NCI-H2196 (cell line): Measurements from ENCODE around the gene JAGN1.
A peak's percentile ranks its signal among the peaks of the same experiment; 100 is the strongest.
"Not testable (repeated sequence)": the region's sequence is repeated elsewhere in the genome, so short reads cannot be mapped to it uniquely, and the experiment has no call there.

ENCODE experiments used
- DNase-seq: peaks from one replicate; lab custom pipeline; 2025; ENCODE audit not compliant: unreplicated experiment; lab: John Stamatoyannopoulos, UW

Gene JAGN1

DNA sequence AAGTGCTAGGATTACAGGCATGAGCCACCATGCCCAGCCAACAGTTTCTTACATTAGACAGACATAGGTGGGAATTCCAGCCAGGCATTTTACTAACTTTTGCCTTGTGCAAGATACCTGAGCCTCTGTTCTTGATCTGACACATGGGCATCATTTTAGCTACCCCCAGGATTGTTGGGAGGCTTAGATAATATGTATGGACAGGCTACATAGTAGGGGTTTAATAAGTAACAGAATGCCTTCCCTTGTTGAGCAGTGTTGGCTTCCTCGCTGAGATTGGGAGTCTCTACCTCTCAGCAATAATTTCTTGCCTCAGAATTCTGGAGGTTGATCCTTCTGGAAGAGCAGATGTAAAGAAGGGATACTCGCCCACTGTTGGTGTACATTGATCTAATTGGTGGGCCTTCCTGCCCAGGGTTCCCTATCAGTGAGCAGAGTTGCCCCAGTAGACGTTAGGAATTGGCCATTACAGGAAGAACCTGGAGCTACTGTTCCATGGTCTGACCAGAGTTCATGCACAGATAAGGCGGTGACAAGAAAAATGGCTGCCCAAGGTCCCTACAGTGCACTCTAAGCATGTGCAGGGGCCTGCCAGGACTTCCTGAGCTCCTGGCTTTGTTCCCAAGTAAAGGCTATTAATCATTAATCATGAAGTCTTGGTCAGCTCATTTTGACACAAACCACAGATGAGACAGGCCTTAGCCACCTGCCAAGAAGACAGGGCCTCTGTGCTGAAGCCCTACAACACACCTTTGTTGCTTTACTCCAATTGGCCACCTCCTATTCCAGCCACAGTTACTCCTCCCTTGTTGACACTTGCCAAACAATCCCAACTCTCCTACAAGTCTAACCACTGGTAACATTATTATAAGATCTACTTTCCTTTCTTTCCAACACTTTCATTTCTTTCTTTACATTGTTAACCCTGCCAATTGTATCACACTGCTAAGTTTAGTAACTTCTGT, 7.3 kb downstream of the JAGN1 start:
- peak; percentile 50 for DNase-seq

DNA sequence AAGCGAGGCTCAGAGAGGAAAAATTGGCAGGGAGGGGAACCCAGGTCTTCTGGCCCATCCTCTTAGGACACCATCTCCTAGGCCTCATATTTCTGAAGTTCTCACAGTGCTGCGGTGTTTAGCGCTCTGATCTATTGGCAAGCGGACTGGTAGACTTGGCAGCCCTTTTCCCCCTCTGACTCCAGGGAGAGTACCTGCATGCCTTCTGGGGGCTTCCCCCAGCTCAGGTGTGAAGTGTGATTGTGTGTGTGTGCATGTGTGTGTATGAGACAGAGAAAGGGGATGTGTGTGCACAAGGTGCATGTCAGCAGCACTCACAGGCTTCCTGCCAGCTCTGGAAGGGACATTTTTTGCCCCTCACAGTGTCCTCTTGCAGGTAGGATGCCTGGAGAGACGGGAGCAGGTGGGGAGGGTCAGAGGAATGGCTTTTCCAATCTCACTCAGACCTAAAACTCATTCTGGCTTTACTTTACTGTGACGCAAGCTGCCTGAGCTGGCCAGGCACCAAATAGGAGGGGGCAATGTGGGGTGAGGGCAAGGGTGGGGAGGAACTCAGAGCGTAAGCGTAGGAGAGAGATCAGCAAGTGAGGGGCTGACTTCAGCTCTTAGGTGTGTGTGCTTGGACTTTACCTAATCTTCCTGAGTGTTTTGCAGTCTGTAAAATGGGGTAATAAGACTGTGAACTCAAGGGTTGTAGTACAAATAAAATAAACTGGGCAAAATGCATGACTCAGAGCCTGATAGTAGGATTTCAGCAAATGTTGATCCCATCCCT, 8.2 kb downstream of the JAGN1 start:
- no peak for DNase-seq

DNA sequence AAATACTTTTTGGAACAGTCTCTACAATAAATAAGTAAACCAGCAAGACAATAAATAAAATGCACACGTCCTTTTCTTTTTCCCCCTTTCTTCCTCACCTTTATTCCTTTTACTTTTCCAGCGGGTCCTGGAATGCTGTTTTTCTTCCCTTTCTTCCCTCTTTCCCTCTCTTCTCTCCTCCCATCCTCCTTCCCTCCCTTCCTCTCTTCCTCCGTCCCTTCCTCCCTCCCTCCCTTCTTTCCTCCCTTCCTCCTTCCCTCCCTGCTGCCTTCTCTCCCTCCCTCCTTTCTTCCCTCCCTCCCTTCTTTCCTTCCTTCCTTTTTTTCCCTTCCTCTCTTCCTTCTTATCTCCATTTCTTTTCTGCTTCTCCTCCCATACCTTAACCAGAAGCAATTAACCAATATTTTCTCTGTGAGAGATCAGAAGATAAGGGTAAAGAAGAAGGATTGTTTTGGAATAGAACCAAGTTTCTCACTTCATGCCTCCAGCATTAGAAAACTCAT, 8.9 kb downstream of the JAGN1 start:
- no peak for DNase-seq

DNA sequence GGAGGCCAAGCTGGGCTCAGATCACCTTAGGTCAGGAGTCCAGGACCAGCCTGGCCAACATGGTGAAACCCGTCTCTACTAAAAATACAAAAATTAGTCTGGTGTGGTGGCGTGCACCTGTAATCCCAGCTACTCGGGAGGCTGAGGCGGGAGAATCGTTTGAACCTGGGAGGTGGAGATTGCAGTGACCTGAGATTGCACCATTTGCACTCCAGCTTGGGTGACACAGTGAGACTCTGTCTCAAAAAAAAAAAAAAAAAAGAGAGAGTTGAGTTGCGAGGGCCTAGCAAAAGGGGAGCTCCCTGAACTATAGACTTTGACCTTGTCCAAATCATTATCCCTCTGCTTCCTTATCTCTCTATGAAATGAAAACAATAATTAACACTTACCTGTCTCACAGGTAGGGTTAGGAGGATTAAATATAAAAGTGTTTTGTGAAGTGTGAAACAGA, 10.6 kb downstream of the JAGN1 start:
- not testable (repeated sequence) for DNase-seq

DNA sequence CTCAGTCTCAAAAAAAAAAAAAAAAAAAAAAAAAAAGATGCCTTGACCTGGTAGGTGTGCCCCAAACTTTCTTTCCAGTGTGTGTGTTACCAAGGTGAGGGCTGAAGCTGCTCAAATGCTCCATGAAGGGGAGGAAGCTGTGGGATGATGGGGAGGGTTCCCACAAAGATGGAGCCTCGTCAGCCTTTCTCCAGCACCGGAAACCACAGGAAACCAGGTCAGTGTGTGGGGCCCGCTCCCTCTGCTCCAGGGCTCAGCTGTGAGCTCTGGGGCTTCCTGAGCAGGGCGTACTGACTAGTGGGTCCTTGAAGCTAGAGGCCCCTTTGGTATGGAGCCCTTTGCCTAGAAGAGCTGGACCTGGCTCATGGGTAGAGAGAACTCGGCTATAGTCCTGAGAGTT, 11.6 kb downstream of the JAGN1 start:
- no peak for DNase-seq

DNA sequence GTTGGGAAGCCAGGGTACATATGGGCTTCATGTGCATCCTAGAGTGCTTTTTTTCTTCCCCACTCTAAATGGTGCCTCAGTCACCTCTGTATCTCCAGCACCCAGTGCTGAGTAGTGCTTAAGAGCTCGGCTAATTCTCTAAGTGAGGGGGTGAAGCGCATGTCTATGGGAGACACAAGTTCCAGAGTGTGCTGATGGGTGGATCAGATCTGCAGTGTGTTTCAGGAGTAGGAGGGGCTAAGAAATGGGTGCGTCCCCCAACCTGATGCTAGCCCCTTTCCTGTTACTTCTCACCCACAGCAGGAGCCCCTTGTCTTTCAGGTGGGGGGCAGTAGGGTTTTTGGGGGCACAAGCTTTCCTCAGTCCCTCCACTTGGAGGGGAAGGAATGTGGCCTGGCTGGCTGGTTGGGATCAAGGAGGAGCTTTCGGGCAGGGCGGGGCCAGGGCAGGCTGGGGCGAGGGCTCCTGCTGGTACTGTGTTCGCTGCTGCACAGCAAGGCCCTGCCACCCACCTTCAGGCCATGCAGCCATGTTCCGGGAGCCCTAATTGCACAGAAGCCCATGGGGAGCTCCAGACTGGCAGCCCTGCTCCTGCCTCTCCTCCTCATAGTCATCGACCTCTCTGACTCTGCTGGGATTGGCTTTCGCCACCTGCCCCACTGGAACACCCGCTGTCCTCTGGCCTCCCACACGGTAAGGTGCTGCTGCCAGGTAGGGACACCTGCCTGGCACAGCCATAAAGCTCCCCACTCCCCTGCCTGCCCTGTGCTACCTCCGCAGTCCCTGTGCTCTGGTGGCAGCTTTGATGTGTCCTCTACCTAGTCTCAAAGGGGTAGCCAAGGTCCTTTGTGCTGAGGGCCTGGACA, 12.2 kb downstream of the JAGN1 start, which contains the start of gene IL17RE:
TSS of gene IL17RE (plus strand) at position 477 of the 866 bp plus-strand sequence. CDS start at position 562, 85 bp downstream.
- DNase-seq, result peak; percentile 16

DNA sequence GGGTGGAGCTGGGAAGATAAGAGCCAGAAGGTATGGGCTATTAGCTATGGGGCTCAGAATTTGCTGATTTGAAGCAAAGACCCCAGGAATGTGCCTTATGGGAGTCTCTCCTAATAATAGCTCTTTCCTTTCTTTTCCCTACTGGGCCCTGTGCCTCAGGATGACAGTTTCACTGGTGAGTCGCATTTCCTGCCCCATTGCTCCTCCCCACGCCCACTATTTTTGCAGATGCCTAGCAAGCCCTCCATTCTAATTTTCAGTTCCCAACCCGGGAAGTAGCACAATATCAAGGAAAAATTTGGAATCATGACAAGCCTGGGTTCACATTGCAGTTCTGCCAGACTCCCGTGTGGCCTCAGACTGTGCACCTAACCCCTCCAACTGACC, 12.8 kb downstream of the JAGN1 start:
- DNase-seq, result no peak

DNA sequence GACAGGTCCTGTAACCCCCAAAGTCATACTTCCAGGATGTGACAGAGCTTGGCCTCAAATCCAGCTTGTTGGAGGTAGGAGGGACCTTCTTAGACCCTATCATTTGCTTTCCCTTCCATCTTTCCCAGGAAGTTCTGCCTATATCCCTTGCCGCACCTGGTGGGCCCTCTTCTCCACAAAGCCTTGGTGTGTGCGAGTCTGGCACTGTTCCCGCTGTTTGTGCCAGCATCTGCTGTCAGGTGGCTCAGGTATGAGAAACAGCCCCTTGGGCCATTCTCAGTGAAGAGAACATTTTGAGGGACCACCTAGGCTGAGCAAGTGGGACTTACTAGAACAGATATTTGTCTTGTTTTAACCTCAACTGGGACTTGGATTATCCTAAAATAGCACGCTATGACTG, 13.5 kb downstream of the JAGN1 start:
- DNase-seq, result no peak

DNA sequence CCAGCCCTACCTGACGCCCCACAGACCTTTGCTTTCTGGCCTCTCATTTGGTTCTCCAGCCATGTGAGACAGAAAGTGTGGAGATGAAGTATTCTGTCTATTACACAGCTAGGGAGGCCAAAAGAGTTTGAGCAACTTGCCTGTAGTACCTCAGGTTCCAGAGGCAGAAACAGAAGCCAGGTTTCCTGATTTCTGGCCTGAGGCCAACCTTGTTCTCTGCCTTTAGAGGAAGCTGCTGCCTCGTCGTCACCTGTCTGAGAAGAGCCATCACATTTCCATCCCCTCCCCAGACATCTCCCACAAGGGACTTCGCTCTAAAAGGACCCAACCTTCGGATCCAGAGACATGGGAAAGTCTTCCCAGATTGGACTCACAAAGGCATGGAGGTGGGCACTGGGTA, 16.1 kb downstream of the JAGN1 start:
- no peak for DNase-seq

DNA sequence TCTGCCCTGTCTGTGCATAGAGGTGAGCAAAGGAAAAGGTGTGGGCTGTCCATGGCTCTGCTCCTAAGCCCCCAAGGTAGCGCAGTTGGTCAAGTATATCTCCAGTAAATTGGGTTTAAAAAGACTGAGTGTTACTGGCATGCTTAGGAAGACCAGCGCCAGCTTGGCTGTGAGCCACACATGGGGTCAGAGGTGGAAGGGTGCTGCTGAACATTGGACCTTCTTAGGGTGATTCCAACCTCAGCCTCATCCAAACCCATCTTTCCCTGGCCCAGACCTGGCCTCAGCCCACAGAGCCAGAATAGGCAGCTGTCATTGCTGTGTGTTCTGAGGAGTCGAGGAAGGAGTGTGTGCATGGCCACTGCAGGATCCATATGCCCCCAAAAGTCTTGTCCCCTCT, 17.9 kb downstream of the JAGN1 start:
- no peak for DNase-seq

DNA sequence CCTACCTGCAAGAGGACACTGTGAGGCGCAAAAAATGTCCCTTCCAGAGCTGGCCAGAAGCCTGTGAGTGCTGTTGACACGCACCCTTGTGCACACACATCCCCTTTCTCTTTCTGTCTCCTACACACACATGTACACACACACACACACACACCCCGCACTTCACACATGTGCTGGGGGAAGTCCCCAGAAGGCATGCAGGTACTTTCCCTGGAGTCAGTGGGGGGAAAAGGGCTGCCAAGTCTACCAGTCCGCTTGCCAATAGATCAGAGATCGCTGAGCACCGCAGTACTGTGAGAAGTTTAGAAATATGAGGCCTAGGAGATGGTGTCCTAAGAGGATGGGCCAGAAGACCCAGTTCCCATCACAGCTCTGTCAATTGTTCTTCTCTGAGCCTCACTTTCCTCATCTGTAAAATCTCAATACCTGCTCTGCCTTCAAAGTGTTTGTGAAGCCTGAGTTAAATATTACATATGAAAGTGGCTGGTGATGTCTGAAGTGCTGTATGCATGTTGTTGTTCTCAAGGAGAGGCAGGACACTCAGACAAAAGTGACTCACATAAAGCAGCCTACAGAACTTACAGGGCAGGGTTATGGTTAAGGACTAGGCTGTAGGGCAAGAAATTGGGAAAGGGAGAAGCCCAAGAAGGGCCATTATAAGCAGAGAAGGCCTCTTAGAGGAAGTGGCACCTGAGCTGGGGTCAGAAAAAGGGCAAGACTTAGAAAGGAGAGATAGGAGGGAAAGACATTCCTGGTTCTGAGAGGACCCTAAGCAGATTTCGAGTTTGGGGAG, 19.0 kb downstream of the JAGN1 start:
- no peak for DNase-seq

DNA sequence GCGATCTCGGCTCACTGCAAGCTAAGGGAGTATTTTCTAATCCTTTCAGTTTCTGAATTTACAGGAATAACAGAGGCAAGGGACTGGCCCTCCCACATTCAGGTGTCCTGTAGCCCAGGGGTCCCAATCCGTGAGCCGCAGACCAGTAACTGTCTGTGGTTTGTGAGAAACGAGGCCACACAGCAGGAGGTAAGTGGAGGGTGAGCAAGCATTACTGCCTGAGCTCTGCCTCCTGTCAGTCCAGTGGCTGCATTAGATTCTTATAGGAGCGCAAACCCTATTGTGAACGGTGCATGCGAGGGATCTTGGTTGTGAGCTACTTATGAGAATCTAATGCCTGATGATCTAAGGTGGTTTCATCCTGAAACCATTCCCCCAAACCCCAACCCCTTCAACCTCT, 21.5 kb downstream of the JAGN1 start:
- DNase-seq, result no peak

DNA sequence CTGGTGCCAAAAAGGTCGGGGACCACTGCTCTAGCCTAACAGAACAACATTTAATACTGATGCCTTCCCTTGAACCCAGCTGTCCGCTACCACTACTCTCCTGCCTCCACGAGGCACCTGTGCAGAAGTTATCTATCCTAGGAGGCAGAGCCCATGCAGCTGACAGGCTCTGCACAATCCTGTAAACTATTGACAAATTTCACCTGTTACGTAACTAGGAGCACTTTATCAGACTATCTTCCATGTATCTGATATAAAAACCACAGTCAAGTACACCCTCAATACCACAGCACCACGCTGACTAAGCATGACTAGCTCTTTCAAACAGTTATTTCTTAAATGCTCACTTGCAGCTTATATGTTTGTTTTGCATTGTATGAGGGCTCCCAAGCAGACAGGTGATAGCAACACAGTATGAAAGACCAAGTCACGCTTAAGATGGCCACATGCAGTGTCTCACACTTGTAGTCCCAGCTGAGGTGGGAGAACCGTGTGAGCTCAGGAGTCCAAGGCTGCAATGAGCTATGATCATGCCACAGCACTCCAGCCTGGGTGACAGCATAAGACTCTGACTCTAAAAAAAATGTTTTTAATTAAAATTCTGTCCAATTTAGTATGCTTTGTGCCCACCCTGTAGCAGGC, 22.0 kb downstream of the JAGN1 start:
- DNase-seq, result no peak

DNA sequence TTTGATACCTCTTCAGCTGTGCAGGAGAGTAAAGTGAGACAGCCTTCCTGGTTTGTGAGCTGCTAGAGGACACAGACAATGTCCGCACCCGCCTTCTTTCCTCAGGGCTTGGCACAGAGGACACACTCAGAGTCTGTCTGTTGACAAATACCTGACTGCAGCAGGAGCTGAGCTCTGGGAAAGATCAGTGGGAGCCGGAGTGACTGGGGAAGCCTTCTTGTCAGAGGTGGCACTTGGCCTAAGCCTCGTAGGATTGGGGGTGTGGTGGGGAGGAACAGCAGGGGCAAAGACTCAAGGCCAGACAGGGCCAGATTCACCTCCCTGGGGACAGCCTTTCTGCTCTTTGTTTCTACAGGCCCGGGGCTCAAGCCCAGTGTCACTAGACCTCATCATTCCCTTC, 23.2 kb downstream of the JAGN1 start:
- no peak for DNase-seq

DNA sequence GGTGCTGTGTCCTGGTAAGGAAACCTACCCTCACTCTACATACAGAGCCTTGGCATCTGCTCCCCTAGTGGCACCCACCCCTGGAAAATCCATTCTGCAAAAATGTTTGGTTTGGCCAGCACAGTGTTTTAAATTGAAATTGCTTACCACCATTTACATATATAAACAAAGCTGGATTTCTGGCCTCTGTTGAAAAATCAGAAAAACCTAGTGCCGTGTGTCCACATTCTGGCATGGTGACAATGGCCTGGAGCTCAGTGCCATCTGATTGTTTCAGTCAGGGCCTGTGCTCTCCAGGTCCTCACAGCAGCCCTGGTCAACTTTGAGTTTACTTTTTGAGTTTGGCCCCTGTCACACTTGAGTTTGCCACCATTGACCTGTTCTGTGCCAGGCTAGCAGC, 23.6 kb downstream of the JAGN1 start:
- no peak for DNase-seq

DNA sequence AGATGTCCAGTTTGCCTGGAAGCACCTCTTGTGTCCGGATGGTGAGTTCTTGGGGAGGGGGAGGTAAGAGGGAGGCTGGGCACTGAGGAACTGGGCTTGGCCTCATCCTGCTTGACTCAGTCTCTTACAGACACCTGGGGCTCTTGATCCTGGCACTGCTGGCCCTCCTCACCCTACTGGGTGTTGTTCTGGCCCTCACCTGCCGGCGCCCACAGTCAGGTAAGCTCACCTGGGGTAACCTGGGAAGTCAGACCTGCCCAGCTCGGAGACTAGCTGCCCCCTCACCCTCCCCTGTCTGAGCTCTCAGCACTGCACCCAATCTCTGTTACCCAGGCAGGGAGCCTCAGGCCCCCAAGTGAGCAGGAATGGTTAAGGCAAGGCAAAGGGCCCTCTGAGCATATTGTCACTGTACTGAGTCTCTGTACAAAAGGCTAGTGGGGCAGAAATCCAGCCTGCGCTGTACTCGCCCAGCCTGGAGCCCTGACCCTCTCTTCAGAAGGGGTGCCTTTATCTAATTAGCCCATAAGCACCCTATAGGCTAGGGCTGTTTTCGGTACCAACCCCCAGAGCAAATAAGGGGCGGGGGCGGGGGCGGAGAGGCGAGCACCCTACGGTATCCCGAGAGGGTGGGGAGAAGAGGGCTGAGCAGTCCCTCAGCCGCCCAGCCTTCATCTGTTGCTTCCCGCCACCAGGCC, 24.3 kb downstream of the JAGN1 start:
- no peak for DNase-seq

DNA sequence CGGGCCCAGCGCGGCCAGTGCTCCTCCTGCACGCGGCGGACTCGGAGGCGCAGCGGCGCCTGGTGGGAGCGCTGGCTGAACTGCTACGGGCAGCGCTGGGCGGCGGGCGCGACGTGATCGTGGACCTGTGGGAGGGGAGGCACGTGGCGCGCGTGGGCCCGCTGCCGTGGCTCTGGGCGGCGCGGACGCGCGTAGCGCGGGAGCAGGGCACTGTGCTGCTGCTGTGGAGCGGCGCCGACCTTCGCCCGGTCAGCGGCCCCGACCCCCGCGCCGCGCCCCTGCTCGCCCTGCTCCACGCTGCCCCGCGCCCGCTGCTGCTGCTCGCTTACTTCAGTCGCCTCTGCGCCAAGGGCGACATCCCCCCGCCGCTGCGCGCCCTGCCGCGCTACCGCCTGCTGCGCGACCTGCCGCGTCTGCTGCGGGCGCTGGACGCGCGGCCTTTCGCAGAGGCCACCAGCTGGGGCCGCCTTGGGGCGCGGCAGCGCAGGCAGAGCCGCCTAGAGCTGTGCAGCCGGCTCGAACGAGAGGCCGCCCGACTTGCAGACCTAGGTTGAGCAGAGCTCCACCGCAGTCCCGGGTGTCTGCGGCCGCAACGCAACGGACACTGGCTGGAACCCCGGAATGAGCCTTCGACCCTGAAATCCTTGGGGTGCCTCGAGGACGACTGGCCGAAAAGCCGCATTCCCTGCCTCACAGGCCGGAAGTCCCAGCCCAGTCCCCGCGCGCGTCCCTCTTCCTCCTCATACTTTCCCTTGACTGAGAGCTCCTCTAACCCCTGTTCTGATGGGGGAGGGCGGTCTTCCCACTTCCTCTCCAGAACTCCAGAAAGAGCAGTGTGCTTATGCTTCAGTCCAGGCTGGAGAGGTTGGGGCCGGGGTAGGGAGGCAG, 25.1 kb downstream of the JAGN1 start:
- DNase-seq, result no peak

DNA sequence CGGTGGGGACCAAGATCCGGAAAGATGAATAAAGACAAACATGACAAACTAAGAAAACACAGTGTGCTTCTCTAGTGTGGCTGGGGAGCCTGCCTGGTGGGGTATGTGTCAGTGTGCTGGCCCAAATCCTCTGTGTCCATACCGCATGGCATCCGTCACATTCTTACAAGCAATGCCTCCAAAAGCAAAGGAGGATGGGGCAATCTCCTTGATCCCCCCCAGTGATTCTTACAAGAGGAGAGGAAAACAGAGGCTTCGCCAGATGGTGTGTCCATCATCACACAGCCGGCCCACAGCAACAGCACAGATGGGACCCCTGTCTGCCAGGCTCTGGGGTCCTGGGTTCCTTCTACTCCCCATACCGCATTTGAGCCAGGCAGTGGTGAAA, 25.9 kb downstream of the JAGN1 start:
- DNase-seq, result no peak
